Activated CD8-positive, alpha-beta memory T cell treated with anti-CD3 and anti-CD28 coated beads for 24 hours (primary cell): ENCODE measurements around the gene TUBGCP6.
A peak's percentile ranks its signal among the peaks of the same experiment; 100 is the strongest.
"Not testable (repeated sequence)": the region's sequence is repeated elsewhere in the genome, so short reads cannot be mapped to it uniquely, and the experiment has no call there.

Experiments
- DNase-seq: peaks from one replicate; pipeline ENCODE4 v3.0.0-alpha.2; 2020

The TUBGCP6 gene

GRCh38 chr22:50280022-50280707 lies 35.3 kb upstream of the TUBGCP6 start:
- DNase-seq = no peak

DNA sequence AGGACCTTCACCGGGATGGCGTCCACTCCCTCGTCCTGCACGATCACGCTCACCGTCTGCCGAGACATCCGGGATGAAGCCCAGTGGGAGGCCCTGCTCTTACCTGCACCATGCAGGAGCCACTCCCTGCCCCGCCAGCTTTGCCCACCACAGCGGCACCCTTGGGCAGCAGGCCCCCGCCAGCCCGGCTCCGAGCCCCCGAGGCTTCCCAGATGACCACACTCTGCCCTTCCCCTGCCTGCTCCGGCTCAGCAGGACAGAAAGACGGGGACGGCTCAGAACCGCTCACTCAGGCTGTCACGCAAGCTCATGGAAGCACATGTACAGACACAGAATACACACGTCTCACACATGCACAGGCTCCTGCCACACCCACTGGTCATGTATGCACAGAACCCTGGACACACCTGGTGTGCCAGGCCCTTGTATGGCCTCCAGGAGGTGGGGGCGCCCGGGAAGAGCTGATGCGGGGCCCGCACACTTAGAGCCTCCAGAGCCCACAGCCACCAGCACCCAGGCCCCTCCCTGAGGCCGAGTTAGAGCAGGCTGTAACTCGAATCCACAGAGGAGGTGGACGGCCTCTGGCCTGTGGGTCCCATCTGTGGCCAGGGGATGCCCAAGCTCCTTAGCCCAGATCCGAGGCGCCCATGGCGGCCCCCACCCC lies 34.3 kb upstream of the TUBGCP6 start:
- no peak for DNase-seq

- no peak for DNase-seq
These were observed 33.6 kb upstream of the TUBGCP6 start for GRCh38 chr22:50278461-50278860.

- no peak for DNase-seq
These were observed 32.9 kb upstream of the TUBGCP6 start for GRCh38 chr22:50277761-50278160.

DNA sequence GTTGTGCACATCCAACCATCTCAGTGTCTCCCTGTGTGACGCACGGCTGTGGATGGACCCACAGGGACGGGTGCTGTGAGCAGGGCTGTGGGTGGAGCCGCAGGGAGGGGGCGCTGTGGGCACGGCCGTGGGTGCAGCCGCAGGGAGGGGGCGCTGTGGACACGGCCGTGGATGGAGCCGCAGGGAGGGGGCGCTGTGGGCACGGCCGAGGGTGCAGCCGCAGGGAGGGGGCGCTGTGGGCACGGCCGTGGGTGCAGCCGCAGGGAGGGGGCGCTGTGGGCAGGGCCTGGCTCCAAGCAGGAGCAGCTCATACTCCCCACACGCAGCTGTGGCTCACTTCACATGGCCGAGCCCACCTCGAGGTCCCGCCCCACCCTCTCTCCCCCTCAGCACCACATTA lies 31.3 kb upstream of the TUBGCP6 start:
- no peak for DNase-seq

- DNase-seq = no peak
These were observed 30.6 kb upstream of the TUBGCP6 start for GRCh38 chr22:50275181-50276055.

GRCh38 chr22:50274771-50275170 lies 29.9 kb upstream of the TUBGCP6 start:
- DNase-seq = no peak

DNA sequence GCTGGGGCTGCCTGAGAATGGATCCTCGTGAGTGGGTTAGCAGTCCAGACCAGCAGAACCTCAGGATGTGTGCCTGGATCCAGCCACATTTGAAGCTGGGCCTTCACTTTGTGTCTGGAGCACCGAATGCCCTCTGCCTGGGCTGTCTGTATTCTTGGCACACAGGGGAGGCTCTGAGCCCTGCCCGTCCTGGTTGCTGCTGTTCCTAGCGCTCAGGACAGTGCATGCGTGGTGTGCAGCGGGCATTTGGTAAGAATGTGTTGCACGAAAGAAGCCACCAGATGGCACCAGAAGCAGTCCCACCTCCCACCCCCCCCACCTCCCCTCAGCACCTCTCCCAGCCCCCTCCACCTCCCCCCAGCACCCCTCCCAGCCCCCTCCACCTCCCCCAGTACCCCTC lies 29.5 kb upstream of the TUBGCP6 start:
- DNase-seq = no peak

- DNase-seq = not testable (repeated sequence)
These were observed 29.0 kb upstream of the TUBGCP6 start for GRCh38 chr22:50273781-50274180.

DNA sequence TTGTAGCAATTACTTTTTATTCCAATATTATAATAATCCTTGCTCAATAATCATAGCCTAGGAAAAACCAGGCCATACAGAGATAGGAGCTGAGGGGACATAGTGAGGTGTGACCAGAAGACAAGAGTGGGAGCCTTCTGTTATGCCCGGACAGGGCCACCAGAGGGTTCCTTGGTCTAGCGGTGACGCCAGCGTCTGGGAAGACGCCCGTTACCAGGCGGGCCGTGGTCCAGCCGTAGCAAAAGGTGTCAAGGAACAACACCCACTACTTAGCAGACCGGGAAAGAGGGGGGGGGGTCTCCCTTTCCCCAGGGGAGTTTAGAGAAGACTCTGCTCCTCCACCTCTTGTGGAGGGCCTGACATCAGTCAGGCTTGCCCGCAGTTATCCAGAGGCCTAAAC lies 28.5 kb upstream of the TUBGCP6 start:
- not testable (repeated sequence) for DNase-seq

DNA sequence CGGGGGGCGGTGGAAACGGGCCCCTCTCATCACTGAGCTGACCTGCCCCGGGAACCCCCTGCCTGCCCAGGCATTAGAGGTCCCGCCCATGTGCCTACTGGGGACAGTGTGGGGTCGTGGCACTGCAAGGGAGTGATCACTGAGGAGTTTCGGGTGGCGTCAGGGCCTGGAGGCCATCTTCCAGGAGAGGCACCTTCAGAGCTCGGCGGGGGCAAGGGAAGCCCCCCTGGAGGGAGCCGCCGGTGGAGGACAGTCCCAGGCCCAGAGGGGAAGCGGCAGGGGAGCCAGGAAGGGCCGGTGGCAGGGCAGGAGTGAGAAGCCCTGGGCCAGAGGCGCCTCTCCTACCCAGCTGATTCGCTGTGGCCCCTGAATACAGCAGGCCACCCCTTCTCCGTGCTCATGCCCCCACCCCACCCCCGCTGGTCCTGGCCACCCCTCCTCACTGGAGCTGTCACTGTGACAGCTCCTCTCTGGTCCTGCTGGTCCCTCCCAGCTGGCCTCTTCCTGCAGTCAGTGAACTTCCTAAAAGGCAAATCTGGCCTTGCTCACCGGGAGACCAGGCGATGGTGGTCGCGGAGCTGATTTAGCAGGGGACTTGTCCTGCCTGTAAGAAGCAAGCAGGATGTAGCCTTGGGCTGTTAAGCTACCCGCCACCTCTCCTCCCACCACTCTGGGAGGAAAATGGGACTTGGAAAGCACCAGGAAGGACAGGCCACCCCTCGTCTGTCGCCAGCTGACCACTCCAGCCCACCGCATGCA lies 27.4 kb upstream of the TUBGCP6 start:
- DNase-seq = no peak

DNA sequence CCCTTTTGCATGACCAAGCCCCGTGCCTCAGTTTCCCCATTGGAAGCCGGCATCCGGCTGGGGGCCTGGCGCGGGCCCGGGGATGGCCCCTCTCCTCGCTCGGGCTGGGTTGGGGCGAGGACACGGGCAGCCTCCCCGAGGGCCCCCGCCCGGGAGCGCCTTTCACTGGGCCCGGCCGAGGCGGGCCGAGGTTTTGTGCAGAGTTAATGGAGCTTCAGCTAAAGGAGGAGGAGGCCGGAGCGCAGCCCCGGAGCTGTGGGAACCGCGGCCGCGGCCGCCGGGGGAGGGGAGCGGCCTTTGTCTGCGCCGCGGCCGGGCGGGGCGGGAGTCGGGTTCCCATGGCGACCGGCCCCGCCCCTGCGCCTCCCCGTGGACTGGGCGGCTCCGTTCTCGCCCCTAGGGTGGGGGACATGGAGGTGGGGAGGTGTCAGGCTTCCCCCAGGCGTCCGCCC lies 26.7 kb upstream of the TUBGCP6 start:
- DNase-seq = no peak

GRCh38 chr22:50270666-50271394 lies 26.0 kb upstream of the TUBGCP6 start:
- peak; percentile 86 for DNase-seq

DNA sequence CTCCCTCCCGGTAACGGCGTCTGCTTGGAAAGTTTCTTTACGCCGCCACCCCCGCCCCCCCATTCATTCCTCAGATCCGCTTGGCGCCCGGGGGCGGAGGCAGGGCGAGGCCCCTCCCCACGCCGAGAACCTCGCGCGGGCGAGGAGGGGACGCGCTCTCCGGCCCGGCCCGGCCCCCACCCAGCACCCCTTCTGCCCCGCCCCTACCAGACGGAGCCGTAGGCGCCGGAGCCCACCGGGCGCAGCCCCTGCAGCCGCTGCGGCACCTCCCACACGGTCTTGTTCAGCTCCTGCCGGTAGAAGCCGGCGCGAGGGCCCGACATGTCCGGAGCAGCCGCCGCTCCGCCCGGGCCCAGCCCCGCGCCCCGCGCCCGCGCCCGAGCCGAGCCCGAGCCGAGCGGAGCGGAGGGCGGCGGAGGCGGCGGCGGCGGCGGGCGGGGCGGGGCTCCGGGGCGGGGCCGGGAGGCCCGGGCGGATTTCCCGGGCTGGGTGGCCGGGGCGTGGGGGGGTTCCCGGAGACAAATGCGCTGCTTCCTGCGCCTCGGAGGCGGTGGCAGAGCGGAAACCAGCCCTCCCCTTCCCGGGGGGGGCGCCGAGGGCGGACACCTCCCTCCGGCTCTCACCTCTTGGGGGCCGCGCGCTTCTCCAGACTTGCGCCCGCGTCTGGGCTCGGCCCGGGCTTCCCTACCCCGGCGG lies 25.3 kb upstream of the TUBGCP6 start, which contains the start of gene MAPK11:
Gene MAPK11 (minus strand): TSS at position 411 of the 696 bp plus-strand sequence. CDS start 88 bp downstream, at position 323.
- DNase-seq = peak; percentile 85

DNA sequence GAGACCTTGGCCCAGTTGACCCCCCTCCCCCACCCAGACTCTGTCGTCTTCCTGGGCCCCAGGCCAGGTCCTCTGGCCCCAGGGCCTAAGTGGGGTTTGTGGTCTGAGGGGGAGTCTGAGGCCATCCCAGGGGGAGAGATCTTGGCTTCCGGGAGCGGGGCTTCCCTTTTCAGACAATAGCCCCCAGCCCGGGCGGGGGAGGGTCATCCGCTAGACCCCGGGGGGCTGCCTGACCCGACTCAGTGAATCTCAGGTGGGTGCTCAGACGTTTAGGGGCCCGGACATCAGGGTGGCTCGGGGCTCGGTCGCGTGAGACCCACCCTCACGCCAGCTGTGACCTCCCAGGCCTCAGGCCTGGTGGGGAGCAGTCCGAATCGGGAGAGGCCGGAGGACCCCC lies 24.7 kb upstream of the TUBGCP6 start:
- no peak for DNase-seq

- DNase-seq = no peak
These were observed 23.9 kb upstream of the TUBGCP6 start for GRCh38 chr22:50268655-50269113.

GRCh38 chr22:50267591-50268390 lies 23.0 kb upstream of the TUBGCP6 start:
- no peak for DNase-seq

DNA sequence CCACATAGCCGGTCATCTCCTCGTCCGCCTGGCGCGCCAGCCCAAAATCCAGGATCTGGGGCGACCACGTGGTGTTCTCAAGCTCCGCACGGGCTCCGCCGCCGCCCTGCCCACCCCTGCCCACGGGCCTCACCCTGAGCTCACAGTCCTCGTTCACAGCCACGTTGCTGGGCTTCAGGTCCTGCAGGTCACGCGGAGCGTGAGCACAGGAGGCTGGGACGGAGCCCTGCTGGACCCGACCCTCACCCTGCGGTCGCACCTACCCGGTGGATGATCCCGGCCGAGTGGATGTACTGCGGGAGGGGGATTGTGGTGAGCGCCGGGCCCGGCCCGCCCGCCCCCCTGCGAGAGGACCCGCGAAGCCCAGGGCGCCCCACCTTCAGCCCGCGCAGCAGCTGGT lies 22.2 kb upstream of the TUBGCP6 start:
- DNase-seq = no peak

GRCh38 chr22:50264946-50265669 lies 20.3 kb upstream of the TUBGCP6 start:
- no peak for DNase-seq
